Stimulated activated naive CD8-positive, alpha-beta T cell treated with anti-CD3 and anti-CD28 coated beads, Interleukin-15, Interleukin-2, amounts not matched to agents 100 U/mL and 50 U/mL, for 24 hours (primary cell): ENCODE results near the gene ACAD11.
A peak's percentile ranks its signal among the peaks of the same experiment; 100 is the strongest.

Source experiments
- ATAC-seq: fragments of 150-1000 bp; cut with Tn5 transposase; one replicate; pipeline ENCODE4 v1.10.0; 2021
- DNase-seq: peaks from one replicate; pipeline ENCODE4 v3.0.0; 2021

The ACAD11 gene

GRCh38 chr3:132659365-132660051 is at the start of gene ACAD11:
ACAD11 (minus strand) TSS chr3:132659809; CDS start chr3:132659751, 58 bp downstream.
- ATAC-seq (peak; percentile 66), DNase-seq (peak; percentile 61)

GRCh38 chr3:132703733-132704132 is 44.1 kb upstream of the ACAD11 start:
- ATAC-seq (no peak), DNase-seq (no peak)

- DNase-seq (no peak), ATAC-seq (no peak)
These were observed 35.8 kb upstream of the ACAD11 start for GRCh38 chr3:132695422-132695821.

GRCh38 chr3:132694991-132695390 is 35.4 kb upstream of the ACAD11 start:
- no peak for ATAC-seq
- no peak for DNase-seq

GRCh38 chr3:132690040-132690439 is 30.4 kb upstream of the ACAD11 start:
- ATAC-seq (no peak), DNase-seq (no peak)

- DNase-seq (no peak), ATAC-seq (no peak)
These were observed 22.6 kb upstream of the ACAD11 start for GRCh38 chr3:132682201-132682600.

- ATAC-seq (no peak), DNase-seq (no peak)
These were observed 21.8 kb upstream of the ACAD11 start for GRCh38 chr3:132681421-132681820.

GRCh38 chr3:132679911-132680310 is 20.3 kb upstream of the ACAD11 start:
- ATAC-seq = no peak
- DNase-seq = no peak

GRCh38 chr3:132675408-132675807 is 15.8 kb upstream of the ACAD11 start:
- ATAC-seq (no peak), DNase-seq (no peak)

- DNase-seq (no peak), ATAC-seq (no peak)
These were observed 9.7 kb upstream of the ACAD11 start for GRCh38 chr3:132669256-132669777.

- no peak for ATAC-seq
- no peak for DNase-seq
These were observed 5.7 kb upstream of the ACAD11 start for GRCh38 chr3:132665230-132665745.

GRCh38 chr3:132662212-132662611 is 2.6 kb upstream of the ACAD11 start:
- ATAC-seq (no peak), DNase-seq (no peak)

GRCh38 chr3:132661101-132661500 is 1.5 kb upstream of the ACAD11 start:
- no peak for ATAC-seq
- DNase-seq = no peak

- no peak for DNase-seq
- peak; percentile 4 for ATAC-seq
These were observed 1.1 kb upstream of the ACAD11 start for GRCh38 chr3:132660811-132661070.

GRCh38 chr3:132660052-132660810 is 622 bp upstream of the ACAD11 start, which contains the start of gene UBA5:
UBA5 (plus strand) TSS chr3:132660329; CDS start chr3:132660538, 209 bp downstream.
- peak; percentile 87 for ATAC-seq

GRCh38 chr3:132659000-132659364 is 627 bp downstream of the ACAD11 start:
- DNase-seq = peak; percentile 9
- ATAC-seq = no peak

More at GRCh38 chr3:132660052-132660810, 622 bp upstream of the ACAD11 start, which contains the start of gene UBA5:
- DNase-seq = peak; percentile 77

- no peak for ATAC-seq
- no peak for DNase-seq
These were observed 1.5 kb downstream of the ACAD11 start for GRCh38 chr3:132657869-132658747.

GRCh38 chr3:132655471-132655870 is 4.1 kb downstream of the ACAD11 start:
- DNase-seq = no peak
- no peak for ATAC-seq

- no peak for DNase-seq
- no peak for ATAC-seq
These were observed 4.9 kb downstream of the ACAD11 start for GRCh38 chr3:132654721-132655120.

GRCh38 chr3:132654190-132654589 is 5.4 kb downstream of the ACAD11 start:
- ATAC-seq (no peak), DNase-seq (no peak)

GRCh38 chr3:132652640-132653270 is 6.9 kb downstream of the ACAD11 start:
- no peak for ATAC-seq

GRCh38 chr3:132650153-132650552 is 9.5 kb downstream of the ACAD11 start:
- ATAC-seq (no peak), DNase-seq (no peak)

More at GRCh38 chr3:132652640-132653270, 6.9 kb downstream of the ACAD11 start:
- no peak for DNase-seq
